ENCODE measurements around the gene RSRC1. TPM values are rescaled to one million over a fixed set of nuclear protein-coding genes. Genes with fewer than 3 reads are reported as not detected.
"Not testable (repeated sequence)": the region's sequence is repeated elsewhere in the genome, so short reads cannot be mapped to it uniquely, and the experiment has no call there.

RSRC1 gene
- total and polyA plus RNA-seq, 10 donors, result 7.2 to 56.5 (median 33.1) TPM

GRCh38 chr3:158221426-158221825, 111.5 kb downstream of the RSRC1 start:
- WGBS, 5 donors, result 92 to 99% (median 96%) methylated on average over 2 of the region's 2 CpGs
- intact Hi-C loops (cut with DNase I; ENCODE audit: low total_unique reads), result no loop called here
- DNase-seq, result no peak
- Histone ChIP-seq H3K27ac (no peak overlapping the region), H3K9me3 (no peaks in the 10 kb centered on the region), H3K4me1 (no peaks in the 10 kb centered on the region), H3K4me3 (no peak overlapping the region), H3K27me3 (replicated peaks in 1 of 7) (no peaks in the 10 kb centered on the region), H3K36me3 (peaks cover 0 to 11% (median 0%) of the 10 kb centered on the region in 6 donors)
- no peak for TF ChIP-seq POLR2A (IDR thresholded peaks at IDR 0.05)
- TF ChIP-seq, protein P1, sequence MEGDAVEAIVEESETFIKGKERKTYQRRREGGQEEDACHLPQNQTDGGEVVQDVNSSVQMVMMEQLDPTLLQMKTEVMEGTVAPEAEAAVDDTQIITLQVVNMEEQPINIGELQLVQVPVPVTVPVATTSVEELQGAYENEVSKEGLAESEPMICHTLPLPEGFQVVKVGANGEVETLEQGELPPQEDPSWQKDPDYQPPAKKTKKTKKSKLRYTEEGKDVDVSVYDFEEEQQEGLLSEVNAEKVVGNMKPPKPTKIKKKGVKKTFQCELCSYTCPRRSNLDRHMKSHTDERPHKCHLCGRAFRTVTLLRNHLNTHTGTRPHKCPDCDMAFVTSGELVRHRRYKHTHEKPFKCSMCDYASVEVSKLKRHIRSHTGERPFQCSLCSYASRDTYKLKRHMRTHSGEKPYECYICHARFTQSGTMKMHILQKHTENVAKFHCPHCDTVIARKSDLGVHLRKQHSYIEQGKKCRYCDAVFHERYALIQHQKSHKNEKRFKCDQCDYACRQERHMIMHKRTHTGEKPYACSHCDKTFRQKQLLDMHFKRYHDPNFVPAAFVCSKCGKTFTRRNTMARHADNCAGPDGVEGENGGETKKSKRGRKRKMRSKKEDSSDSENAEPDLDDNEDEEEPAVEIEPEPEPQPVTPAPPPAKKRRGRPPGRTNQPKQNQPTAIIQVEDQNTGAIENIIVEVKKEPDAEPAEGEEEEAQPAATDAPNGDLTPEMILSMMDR (IDR thresholded peaks at IDR 0.05 in 8 of 11, conservative IDR thresholded peaks at IDR 0.05 in 3 of 11), result no peak
- TF ChIP-seq POLR2AphosphoS5 (IDR thresholded peaks at IDR 0.05), result no peak

GRCh38 chr3:158226429-158226828, 116.5 kb downstream of the RSRC1 start:
- no peaks in the 10 kb centered on the region for H3K9me3 ChIP-seq
- no peak overlapping the region for H3K27ac ChIP-seq
- no peaks in the 10 kb centered on the region for H3K27me3 ChIP-seq (replicated peaks in 1 of 7)
- DNase-seq, result no peak
- intact Hi-C loops (cut with DNase I; ENCODE audit: low total_unique reads), result no loop called here
- H3K36me3 ChIP-seq, result peaks cover 0 to 18% (median 0%) of the 10 kb centered on the region in 6 donors
- H3K4me3 ChIP-seq, result no peak overlapping the region
- H3K4me1 ChIP-seq, result no peaks in the 10 kb centered on the region
- TF ChIP-seq, protein P1 (IDR thresholded peaks at IDR 0.05 in 8 of 11, conservative IDR thresholded peaks at IDR 0.05 in 3 of 11), result no peak
- TF ChIP-seq POLR2A (IDR thresholded peaks at IDR 0.05) (no peak), POLR2AphosphoS5 (IDR thresholded peaks at IDR 0.05) (no peak)

- peaks cover 0 to 21% (median 0%) of the 10 kb centered on the region in 6 donors for H3K36me3 ChIP-seq
- H3K4me3 ChIP-seq; intact Hi-C loops (cut with DNase I; ENCODE audit: low total_unique reads); H3K27ac ChIP-seq; DNase-seq; H3K4me1 ChIP-seq; H3K9me3 ChIP-seq; H3K27me3 ChIP-seq (replicated peaks in 1 of 7): not testable (repeated sequence)
- 93 to 98% (median 94%) methylated on average over 9 to 10 of the region's 10 CpGs for WGBS, 5 donors
Observed at GRCh38 chr3:158228942-158229341, 119.1 kb downstream of the RSRC1 start.

- TF ChIP-seq, protein P1 (IDR thresholded peaks at IDR 0.05 in 8 of 11, conservative IDR thresholded peaks at IDR 0.05 in 3 of 11), result no peak
- TF ChIP-seq POLR2AphosphoS5 (IDR thresholded peaks at IDR 0.05), result no peak
- no peak for TF ChIP-seq POLR2A (IDR thresholded peaks at IDR 0.05)
- intact Hi-C loops (cut with DNase I; ENCODE audit: low total_unique reads), result no loop called here
- Histone ChIP-seq H3K27me3 (replicated peaks in 1 of 7) (no peaks in the 10 kb centered on the region), H3K36me3 (peaks cover 0 to 33% (median 0%) of the 10 kb centered on the region in 6 donors), H3K9me3 (peaks cover 0 to 8% (median 0%) of the 10 kb centered on the region in 8 donors), H3K4me1 (no peaks in the 10 kb centered on the region), H3K27ac (no peak overlapping the region), H3K4me3 (no peak overlapping the region)
- no peak for DNase-seq
- 87 to 100% (median 96%) methylated on average over 1 of the region's 1 CpG for WGBS, 5 donors
Observed at GRCh38 chr3:158233791-158234190, 123.9 kb downstream of the RSRC1 start.

DNA sequence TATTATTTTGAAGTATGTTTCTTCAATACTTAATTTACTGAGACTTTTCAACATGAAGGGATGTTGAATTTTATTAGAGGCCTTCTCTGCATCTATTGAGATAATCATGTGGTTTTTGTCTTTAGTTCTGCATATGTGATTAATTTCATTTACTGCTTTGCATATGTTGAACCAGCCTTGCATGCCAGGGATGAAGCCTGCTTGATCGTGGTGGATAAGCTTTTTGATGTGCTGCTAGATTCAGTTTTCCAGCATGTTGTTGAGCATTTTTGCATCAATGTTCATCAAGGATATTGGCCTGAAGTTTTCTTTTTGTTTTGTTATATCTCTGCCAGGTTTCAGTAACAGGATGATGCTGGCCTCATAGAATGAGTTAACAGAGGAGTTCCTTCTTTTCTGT, 134.4 kb downstream of the RSRC1 start:
- H3K36me3 ChIP-seq, result peaks cover 0 to 9% (median 0%) of the 10 kb centered on the region in 6 donors
- H3K27me3 ChIP-seq (replicated peaks in 1 of 7), result no peaks in the 10 kb centered on the region
- intact Hi-C loops (cut with DNase I; ENCODE audit: low total_unique reads), result no loop called here
- TF ChIP-seq, protein P1 (IDR thresholded peaks at IDR 0.05 in 8 of 11, conservative IDR thresholded peaks at IDR 0.05 in 3 of 11), result no peak
- no peak for TF ChIP-seq POLR2AphosphoS5 (IDR thresholded peaks at IDR 0.05)
- TF ChIP-seq POLR2A (IDR thresholded peaks at IDR 0.05), result no peak
- no peak overlapping the region for H3K4me3 ChIP-seq
- H3K4me1 ChIP-seq, result no peaks in the 10 kb centered on the region
- 88 to 98% (median 93%) methylated on average over 1 of the region's 1 CpG for WGBS, 5 donors
- peaks cover 0 to 32% (median 23%) of the 10 kb centered on the region in 8 donors for H3K9me3 ChIP-seq
- no peak overlapping the region for H3K27ac ChIP-seq
- DNase-seq, result no peak

Data from spleen (tissue), 11 donors.